ENCODE data around the gene HEXIM1. TPM values are rescaled to one million over a fixed set of nuclear protein-coding genes. Genes with fewer than 3 reads are reported as not detected.

Gene HEXIM1, protein sequence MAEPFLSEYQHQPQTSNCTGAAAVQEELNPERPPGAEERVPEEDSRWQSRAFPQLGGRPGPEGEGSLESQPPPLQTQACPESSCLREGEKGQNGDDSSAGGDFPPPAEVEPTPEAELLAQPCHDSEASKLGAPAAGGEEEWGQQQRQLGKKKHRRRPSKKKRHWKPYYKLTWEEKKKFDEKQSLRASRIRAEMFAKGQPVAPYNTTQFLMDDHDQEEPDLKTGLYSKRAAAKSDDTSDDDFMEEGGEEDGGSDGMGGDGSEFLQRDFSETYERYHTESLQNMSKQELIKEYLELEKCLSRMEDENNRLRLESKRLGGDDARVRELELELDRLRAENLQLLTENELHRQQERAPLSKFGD
- total RNA-seq = 10 to 100 TPM; 49.6 to 60.8 (median 51.3) TPM

DNA sequence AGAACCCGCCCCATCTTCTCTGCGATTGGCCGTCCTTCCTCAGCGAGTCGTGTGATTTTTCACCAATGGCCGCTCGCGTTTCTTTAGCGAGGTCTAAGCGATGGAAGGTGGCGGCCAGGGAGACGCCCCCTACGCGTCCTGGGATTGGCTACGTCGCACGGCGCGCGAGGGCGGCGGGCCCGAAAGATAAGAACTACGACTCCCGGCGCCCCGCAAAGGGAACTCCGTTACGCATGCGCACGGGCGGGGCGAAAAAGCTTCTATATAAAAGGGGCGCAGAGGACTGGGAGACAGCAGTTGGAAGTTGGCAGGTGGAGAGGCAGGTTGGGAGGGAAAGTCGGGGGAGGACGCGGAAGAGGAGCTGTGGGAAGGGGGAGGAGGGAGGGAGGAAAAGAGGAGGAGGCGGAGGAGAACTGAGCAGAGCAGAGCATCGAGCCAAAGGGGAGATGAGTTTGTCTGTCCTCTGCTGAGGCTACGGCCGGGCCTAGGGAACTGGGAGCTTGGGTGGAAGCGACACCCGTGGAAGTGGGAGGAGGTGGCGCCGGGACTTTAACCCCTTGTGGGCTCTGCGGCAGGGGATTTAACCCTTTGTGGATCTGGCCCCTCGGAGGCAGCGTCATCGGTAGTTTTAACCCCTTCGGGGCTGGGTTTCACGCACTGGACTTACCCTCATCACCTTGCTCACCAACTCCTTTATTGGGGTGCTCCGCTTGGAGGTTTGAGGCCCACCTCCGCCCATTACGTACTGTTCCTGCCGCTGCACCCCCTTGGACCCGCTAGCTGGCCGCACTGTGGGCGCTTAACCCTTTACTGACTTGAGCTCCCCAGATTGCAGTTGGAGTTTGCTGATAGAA lies at the start of gene HEXIM1:
Gene HEXIM1 (plus strand): TSS at position 293 of the 854 bp plus-strand sequence. CDS start 716 bp downstream, outside the sequence.
- H3K4me1 Mint-ChIP-seq (ENCODE audit: low read depth) = peaks cover 37% of the 10 kb centered on the region

DNA sequence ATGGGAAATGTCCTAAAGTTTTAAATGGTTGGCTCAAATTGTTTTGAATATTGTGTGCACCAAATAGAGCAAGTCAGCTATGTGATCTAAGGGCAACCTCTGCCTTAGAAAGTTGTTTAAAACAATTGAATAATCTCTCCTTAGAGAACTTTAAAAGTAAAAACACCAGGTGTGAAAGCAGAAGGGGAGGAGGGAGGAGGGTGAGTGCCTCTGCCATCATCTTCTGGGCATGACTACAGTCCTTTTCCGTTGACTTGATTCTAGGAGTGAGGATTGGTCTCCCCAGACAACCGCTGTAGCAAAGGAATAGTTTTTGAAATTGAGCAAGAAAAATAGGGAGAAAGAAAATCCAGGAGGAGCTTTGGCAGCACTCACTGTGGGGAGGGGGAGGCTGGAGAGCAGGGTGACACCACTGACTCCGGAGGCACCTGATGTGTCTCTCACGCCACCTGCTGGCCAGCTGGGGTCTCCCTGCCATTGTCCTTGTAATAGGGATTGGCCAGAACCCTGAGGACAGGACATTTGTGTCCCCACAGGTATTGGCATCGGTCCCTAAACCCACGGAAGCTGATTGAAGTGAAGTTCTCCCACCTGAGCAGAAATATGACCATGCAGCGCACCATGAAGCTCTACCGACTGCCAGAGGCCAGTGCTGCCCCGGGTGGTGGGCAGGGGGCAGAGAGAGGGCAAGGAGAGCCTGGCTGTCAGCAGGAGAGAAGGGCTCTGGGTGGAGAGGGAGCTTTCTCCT lies 49.2 kb upstream of the HEXIM1 start:
- Mint-ChIP-seq H3K9me3 (no peaks in the 10 kb centered on the region), H3K27me3 (ENCODE audit: low read depth) (no peaks in the 10 kb centered on the region), H3K4me1 (ENCODE audit: low read depth) (peaks cover 2% of the 10 kb centered on the region), H3K4me3 (no peak overlapping the region), H3K36me3 (ENCODE audit: insufficient read depth) (peaks cover 35% of the 10 kb centered on the region)
- peak; percentile 80 to 88 for ATAC-seq
- peak; percentile 75 for DNase-seq

More for the DNA sequence above, at the start of gene HEXIM1:
- no peaks in the 10 kb centered on the region for H3K27me3 Mint-ChIP-seq (ENCODE audit: low read depth)
- peak; percentile 98 for DNase-seq
- peak; percentile 79 to 83 for ATAC-seq
- peak within 1 kb of the TSS; percentile 98 for H3K4me3 Mint-ChIP-seq
- H3K36me3 Mint-ChIP-seq (ENCODE audit: insufficient read depth) = no peaks in the 10 kb centered on the region
- H3K9me3 Mint-ChIP-seq = no peaks in the 10 kb centered on the region

DNA sequence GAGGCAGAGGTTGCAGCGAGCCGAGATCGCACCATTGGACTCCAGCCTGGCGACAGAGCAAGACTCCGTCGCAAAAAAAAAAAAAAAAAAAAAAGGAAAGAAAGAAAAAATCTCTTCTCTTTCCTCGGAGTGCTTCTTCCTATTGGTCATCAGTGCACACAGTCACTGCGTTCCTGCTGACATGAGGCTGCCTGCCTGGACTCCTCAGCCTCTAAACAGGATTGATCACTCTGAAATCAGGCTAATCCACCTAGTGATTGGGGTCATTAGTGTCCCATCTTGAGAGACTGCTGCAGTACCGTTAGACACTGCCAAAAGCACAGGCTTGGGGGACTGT lies 46.8 kb upstream of the HEXIM1 start:
- Mint-ChIP-seq H3K4me3 (no peak overlapping the region), H3K9me3 (no peaks in the 10 kb centered on the region), H3K27me3 (ENCODE audit: low read depth) (no peaks in the 10 kb centered on the region), H3K36me3 (ENCODE audit: insufficient read depth) (peaks cover 36% of the 10 kb centered on the region), H3K4me1 (ENCODE audit: low read depth) (peaks cover 2% of the 10 kb centered on the region)
- no peak for DNase-seq
- no peak for ATAC-seq

DNA sequence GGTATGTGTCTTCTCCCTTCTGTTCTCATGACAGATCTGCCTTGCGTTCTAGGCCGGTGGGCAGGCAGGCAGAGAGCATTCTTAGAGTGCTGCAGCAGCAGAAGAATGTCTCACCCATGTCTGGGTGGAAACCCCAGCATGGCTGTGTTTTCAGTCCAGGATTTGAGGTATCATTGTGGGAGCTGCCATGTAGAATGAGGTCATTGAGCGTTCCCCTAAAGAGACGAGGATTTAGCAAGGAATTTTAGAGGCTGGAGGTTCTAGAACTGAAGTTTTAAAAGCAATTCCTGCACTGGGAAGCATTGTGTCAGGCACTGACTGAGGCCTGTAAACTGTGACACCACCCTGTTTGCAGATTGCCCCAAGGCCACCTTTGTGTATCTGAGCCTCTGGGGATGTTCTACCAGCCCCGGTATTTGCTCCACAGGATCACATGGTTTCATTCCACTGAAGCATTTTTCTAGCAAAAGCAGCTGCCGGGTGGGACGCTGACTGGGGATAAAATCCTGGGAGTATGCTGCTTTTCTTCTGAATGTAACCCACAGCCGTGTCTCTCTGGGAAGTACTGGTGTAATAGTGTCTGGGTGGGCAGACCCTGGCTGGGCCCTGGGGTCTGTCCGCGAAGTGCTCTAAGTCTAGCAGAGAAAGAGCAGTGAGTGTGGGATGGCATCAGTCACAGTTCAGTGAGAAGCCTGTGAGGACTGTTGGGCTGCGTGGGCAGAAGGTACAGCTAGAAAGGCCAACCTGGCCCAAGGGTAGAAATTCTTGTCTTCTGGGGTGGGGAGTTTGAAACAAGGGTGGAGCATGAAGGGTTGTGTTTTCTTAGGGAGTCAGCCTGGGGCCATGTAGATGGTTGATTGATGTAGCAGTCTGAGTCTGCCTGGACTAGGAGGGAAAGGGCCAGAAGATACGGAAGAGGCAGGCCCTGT lies 46.1 kb upstream of the HEXIM1 start:
- H3K27me3 Mint-ChIP-seq (ENCODE audit: low read depth) = no peaks in the 10 kb centered on the region
- H3K36me3 Mint-ChIP-seq (ENCODE audit: insufficient read depth) = peaks cover 33% of the 10 kb centered on the region
- H3K4me3 Mint-ChIP-seq = no peak overlapping the region
- no peak for ATAC-seq
- peaks cover 2% of the 10 kb centered on the region for H3K4me1 Mint-ChIP-seq (ENCODE audit: low read depth)
- no peaks in the 10 kb centered on the region for H3K9me3 Mint-ChIP-seq
- no peak for DNase-seq

DNA sequence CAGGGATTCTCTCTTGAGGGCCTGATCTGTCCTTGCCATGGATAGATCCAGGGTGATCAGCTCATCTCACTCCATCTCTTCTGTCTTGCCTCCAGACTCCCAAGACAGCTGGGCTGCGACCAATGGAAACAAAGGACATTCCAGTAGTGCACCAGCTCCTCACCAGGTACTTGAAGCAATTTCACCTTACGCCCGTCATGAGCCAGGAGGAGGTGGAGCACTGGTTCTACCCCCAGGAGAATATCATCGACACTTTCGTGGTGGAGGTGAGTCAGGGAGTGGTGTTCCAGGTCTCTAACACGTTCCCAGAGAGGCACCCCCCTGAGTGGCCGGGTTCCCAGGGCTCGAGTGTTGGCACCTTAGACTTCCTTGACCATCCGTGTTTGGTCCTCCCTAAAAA lies 45.4 kb upstream of the HEXIM1 start:
- DNase-seq = no peak
- Mint-ChIP-seq H3K4me3 (no peak overlapping the region), H3K9me3 (no peaks in the 10 kb centered on the region), H3K4me1 (ENCODE audit: low read depth) (peaks cover 2% of the 10 kb centered on the region), H3K36me3 (ENCODE audit: insufficient read depth) (peaks cover 31% of the 10 kb centered on the region), H3K27me3 (ENCODE audit: low read depth) (no peaks in the 10 kb centered on the region)
- no peak for ATAC-seq

DNA sequence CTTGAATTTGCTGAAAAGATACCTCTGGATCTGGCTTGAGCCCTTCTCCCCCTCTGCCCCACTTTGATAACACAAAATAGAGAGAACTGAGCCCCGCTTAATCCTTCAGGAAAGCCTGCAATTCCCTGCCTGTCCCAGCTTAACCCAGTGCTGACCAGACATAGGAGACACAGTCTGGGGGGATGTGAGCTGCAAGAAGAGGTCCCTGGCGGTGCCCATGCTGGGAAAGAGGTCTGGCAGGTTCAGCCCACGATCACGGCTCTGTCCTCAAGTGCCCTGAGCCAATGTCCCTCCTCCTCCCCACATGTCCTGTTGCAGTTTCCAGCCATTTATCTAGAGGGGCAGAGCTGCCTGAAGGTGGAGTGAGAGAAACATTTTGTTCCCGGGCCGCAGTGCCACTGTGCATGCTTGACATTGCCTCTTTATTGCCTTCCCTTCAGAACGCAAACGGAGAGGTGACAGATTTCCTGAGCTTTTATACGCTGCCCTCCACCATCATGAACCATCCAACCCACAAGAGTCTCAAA lies 44.9 kb upstream of the HEXIM1 start:
- peaks cover 2% of the 10 kb centered on the region for H3K4me1 Mint-ChIP-seq (ENCODE audit: low read depth)
- H3K9me3 Mint-ChIP-seq = no peaks in the 10 kb centered on the region
- H3K4me3 Mint-ChIP-seq = no peak overlapping the region
- no peaks in the 10 kb centered on the region for H3K27me3 Mint-ChIP-seq (ENCODE audit: low read depth)
- ATAC-seq (no peak), DNase-seq (no peak)
- H3K36me3 Mint-ChIP-seq (ENCODE audit: insufficient read depth) = peaks cover 30% of the 10 kb centered on the region

DNA sequence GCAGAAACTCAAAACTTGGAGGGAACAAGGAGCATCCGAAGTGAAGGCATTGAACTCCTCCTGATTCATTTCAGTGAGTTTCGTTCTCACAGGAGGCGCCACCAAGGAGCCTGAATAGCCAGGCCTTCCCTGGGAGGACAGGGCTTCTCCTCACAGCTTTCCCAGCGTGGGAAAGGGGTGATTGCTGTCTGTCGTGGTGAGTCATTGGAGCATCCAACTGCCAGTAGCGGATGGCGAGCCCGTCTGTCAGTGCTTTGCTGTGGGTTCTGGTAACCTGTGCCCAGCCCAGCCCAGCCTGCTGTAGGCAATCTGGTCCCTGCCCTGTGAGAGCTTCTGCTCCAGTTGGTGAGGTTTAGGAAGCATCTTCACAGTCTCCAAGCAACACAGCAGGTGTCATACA lies 44.2 kb upstream of the HEXIM1 start:
- Mint-ChIP-seq H3K9me3 (no peaks in the 10 kb centered on the region), H3K4me1 (ENCODE audit: low read depth) (no peaks in the 10 kb centered on the region), H3K4me3 (no peak overlapping the region), H3K27me3 (ENCODE audit: low read depth) (no peaks in the 10 kb centered on the region), H3K36me3 (ENCODE audit: insufficient read depth) (peaks cover 25% of the 10 kb centered on the region)
- ATAC-seq (no peak), DNase-seq (no peak)

DNA sequence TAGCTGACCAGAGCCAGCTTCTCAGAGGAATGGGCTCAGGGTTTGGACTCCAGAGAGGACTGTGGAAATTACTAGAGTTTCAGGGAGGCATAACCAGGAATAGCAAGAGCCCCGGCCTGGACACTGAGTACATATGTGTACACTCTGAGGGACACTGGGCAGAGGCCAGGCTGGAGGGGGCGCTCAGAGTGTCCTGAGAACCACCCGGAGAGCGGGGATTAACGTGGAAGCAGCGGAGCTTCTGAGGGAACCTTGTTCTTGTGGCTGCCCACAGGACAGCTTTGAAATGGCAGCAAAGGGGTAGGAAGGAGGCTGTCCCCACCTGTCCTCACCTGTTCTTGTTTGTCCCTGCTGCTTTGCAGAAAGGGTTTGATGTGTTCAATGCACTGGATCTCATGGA lies 43.8 kb upstream of the HEXIM1 start:
- H3K27me3 Mint-ChIP-seq (ENCODE audit: low read depth) = no peaks in the 10 kb centered on the region
- H3K4me1 Mint-ChIP-seq (ENCODE audit: low read depth) = no peaks in the 10 kb centered on the region
- peaks cover 24% of the 10 kb centered on the region for H3K36me3 Mint-ChIP-seq (ENCODE audit: insufficient read depth)
- H3K9me3 Mint-ChIP-seq = no peaks in the 10 kb centered on the region
- no peak overlapping the region for H3K4me3 Mint-ChIP-seq
- DNase-seq (no peak), ATAC-seq (no peak)

DNA sequence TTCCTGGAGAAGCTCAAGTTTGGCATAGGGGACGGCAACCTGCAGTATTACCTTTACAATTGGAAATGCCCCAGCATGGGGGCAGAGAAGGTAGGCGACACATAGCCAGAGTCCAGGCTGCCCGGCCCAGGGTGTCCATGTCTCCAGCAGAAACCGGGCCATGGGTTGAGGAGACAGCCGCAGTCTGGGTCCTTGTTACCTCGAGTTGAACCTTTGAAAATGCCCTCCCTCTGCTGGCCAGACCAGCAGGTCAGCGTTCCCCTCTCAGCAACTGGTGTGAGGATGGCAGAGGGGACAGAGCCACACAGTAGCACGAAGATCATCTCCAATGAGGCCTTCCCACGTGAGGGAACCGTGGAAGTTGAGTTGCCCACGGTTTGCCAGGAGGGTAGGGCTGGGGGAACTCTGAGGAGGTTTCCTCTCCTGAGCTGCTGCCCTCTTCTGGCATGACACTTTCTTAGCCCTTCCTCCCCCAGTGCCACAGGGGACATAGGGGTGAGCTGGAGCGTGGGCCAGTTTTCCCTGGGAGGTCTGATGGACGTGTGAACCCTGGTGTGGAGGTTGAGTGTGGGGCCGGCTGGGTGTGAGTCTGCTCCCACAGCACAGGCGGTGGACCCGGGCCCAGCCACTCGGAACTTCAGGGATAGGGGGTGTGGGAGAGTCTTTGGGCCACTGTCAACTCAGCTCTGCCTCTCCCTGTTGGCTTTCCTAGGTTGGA lies 43.2 kb upstream of the HEXIM1 start:
- Mint-ChIP-seq H3K4me3 (no peak overlapping the region), H3K4me1 (ENCODE audit: low read depth) (no peaks in the 10 kb centered on the region), H3K36me3 (ENCODE audit: insufficient read depth) (peaks cover 24% of the 10 kb centered on the region), H3K27me3 (ENCODE audit: low read depth) (no peaks in the 10 kb centered on the region), H3K9me3 (no peaks in the 10 kb centered on the region)
- no peak for ATAC-seq
- no peak for DNase-seq

DNA sequence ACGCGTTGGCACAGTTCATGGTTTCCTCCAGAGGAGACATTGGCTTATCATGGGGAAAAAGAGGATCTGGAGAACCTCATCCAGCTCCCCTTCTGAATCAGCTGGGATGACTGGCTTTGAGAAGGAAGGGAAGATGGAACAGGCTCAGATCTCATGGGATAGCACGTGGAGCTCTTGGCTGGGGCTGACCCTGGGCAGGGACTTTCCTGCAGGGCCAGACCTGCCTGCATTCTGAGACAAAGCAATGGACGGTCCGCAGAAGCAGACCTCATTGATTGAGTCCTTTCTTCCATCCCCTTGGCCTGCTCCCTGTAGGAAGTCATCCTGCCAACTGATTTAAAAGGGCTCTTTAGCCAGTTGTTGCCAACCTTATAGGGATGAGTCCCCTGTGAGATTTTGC lies 42.2 kb upstream of the HEXIM1 start:
- DNase-seq (no peak), ATAC-seq (no peak)
- no peaks in the 10 kb centered on the region for H3K27me3 Mint-ChIP-seq (ENCODE audit: low read depth)
- no peaks in the 10 kb centered on the region for H3K9me3 Mint-ChIP-seq
- H3K36me3 Mint-ChIP-seq (ENCODE audit: insufficient read depth) = peaks cover 24% of the 10 kb centered on the region
- H3K4me3 Mint-ChIP-seq = no peak overlapping the region
- H3K4me1 Mint-ChIP-seq (ENCODE audit: low read depth) = no peaks in the 10 kb centered on the region

DNA sequence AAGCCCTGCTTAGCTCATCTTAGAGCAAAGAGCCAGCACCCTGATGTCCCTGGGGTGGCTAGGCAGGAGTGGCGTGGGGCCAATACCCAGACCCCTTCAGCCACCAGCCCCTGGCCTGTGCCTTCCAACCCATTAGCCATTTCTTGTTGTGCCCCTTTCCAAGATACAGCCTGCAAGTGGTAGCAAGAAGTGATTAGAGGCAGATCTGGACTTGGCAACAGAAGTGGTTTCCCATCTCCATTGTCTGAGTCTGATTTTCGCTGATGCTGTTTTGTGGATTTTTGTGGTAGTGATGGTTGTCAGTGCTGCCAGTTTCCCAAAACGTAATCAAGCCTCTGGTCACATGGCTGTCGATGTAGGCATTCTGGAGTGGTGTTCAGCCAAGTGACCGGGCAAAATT lies 41.7 kb upstream of the HEXIM1 start:
- ATAC-seq = no peak

DNA sequence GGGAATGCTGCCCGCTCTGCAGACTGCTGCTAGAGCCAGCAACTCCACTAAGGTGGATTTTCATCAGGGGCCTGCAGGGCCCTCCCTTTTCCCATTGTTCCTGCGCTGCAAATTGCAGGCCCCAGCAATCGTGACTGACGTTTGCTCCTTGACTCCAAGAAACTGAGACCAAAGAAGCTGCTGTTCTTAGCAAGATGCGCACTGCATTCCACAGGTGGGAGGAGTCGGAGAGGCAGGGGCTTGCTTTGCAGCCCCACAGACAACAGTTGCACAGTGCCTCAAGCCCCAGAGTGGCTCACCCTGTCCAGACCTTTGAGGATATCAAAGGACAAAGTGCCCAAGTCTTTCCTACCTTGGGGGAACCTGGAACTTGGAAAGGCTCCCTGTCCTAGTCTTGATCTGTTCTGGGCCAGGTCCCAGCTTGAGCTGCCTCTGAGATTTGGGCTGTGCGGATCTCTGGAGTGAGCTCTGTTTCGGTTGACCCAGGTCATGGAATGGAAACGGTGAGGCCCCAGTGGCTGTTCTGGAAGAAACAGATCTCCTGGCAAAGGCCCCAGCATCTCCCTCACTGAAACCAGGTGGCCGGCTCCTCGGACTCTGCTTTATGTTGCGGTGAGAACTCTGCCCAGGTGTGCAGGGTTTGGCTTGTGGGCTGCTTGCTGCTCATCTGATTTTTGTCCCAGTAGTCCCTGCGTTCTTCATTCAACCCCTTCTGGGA lies 40.8 kb upstream of the HEXIM1 start:
- ATAC-seq (no peak), DNase-seq (no peak)
- Mint-ChIP-seq H3K9me3 (no peaks in the 10 kb centered on the region), H3K27me3 (ENCODE audit: low read depth) (no peaks in the 10 kb centered on the region), H3K36me3 (ENCODE audit: insufficient read depth) (peaks cover 21% of the 10 kb centered on the region), H3K4me1 (ENCODE audit: low read depth) (no peaks in the 10 kb centered on the region), H3K4me3 (no peak overlapping the region)

More for the DNA sequence above, 41.7 kb upstream of the HEXIM1 start:
- no peak for DNase-seq
- peaks cover 24% of the 10 kb centered on the region for H3K36me3 Mint-ChIP-seq (ENCODE audit: insufficient read depth)
- H3K4me1 Mint-ChIP-seq (ENCODE audit: low read depth) = no peaks in the 10 kb centered on the region
- no peaks in the 10 kb centered on the region for H3K27me3 Mint-ChIP-seq (ENCODE audit: low read depth)
- no peaks in the 10 kb centered on the region for H3K9me3 Mint-ChIP-seq
- H3K4me3 Mint-ChIP-seq = no peak overlapping the region

Data from activated T-cell treated with anti-CD3 and anti-CD28 coated beads, Interleukin-2, amount 50 U/mL, for 4 hours (primary cell).